DOHH2 (cell line): ENCODE results near the gene CAPN11.

Experiments used
- EZH2phosphoT487 ChIP-seq: fragments of 200-600 bp; sonication (generic); IDR thresholded peaks from 2 replicates; pipeline ENCODE4 v1.6.1; 2017; ENCODE audit warnings: borderline replicate concordance, mild to moderate bottlenecking, antibody characterized with exemption, low read length, moderate library complexity, mixed read lengths
- TF ChIP-seq, protein P1 (sequence below): fragments of 200-600 bp; sonication (generic); IDR thresholded peaks from one replicate; pipeline ENCODE4 v1.5.1; 2014; ENCODE audit warnings: antibody characterized with exemption, mild to moderate bottlenecking, low read depth, low read length; ENCODE audit not compliant: poor library complexity, severe bottlenecking

DNA sequence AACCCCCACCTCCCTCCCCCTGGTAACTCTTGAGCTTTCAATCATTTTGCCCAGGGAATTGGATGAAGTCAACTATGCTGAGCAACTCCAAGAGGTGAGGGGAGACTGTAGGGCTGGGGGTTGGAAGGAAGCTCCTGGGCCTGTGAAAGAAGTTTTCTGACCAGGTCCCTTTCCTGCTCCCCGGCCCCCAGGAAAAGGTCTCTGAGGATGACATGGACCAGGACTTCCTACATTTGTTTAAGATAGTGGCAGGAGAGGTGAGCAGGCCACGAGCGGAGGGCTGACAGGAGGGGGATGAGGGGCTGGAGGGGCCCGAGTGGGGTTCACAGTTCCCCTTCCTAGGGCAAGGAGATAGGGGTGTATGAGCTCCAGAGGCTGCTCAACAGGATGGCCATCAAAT, 21.8 kb downstream of the CAPN11 start:
- TF ChIP-seq, protein P1, sequence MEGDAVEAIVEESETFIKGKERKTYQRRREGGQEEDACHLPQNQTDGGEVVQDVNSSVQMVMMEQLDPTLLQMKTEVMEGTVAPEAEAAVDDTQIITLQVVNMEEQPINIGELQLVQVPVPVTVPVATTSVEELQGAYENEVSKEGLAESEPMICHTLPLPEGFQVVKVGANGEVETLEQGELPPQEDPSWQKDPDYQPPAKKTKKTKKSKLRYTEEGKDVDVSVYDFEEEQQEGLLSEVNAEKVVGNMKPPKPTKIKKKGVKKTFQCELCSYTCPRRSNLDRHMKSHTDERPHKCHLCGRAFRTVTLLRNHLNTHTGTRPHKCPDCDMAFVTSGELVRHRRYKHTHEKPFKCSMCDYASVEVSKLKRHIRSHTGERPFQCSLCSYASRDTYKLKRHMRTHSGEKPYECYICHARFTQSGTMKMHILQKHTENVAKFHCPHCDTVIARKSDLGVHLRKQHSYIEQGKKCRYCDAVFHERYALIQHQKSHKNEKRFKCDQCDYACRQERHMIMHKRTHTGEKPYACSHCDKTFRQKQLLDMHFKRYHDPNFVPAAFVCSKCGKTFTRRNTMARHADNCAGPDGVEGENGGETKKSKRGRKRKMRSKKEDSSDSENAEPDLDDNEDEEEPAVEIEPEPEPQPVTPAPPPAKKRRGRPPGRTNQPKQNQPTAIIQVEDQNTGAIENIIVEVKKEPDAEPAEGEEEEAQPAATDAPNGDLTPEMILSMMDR, result no peak
- TF ChIP-seq EZH2phosphoT487, result no peak
